ENCODE data around the gene ZHX3.

ZHX3 gene

GRCh38 chr20:41182296-41183212 is 135.0 kb downstream of the ZHX3 start:
- no peak for FAIRE-seq

DNA sequence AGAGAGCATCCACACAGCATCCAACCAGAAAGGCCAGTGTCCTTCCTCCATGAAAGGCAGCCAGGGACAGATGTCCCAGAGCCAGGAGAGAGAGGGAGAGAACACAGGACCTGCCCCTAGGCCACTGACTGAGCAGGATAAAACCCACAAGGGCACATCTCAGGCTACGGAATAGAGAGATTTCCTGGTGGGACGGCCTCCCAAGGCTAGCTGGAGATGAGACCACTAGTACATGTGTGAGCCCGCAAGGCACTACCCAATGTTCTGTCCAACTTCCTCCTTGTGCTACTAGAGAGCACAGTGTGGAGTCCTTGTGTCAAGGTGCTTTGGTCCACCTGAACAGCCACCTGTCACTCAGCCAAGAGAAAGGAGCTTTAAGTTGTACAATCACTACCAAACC is 136.0 kb downstream of the ZHX3 start:
- FAIRE-seq: no peak

GRCh38 chr20:41180599-41181333 is 136.8 kb downstream of the ZHX3 start:
- FAIRE-seq: no peak

- FAIRE-seq: no peak
Observed at GRCh38 chr20:41179961-41180360, 137.6 kb downstream of the ZHX3 start.

- no peak for FAIRE-seq
Observed at GRCh38 chr20:41178904-41179432, 138.6 kb downstream of the ZHX3 start.

GRCh38 chr20:41178495-41178894 is 139.0 kb downstream of the ZHX3 start:
- FAIRE-seq: no peak

DNA sequence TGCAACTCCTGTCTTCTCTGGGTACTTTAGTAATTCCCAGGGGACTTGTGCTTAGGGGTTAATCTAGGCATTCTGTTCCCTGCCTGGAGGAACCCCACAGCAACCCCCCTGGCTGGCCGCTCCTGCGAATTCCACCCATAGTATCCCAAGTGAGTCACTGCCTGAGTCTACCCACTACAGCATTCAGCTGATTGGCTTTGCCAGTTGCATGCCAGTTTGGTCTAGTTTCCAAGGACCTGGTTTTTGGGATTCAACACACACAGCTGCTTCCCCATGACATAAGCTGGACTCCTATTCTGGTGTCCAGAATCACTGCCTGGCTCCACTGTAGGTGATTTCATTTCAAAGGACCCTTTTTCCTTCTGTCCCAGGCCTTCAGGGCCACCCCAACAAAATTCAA is 139.9 kb downstream of the ZHX3 start:
- FAIRE-seq: no peak

DNA sequence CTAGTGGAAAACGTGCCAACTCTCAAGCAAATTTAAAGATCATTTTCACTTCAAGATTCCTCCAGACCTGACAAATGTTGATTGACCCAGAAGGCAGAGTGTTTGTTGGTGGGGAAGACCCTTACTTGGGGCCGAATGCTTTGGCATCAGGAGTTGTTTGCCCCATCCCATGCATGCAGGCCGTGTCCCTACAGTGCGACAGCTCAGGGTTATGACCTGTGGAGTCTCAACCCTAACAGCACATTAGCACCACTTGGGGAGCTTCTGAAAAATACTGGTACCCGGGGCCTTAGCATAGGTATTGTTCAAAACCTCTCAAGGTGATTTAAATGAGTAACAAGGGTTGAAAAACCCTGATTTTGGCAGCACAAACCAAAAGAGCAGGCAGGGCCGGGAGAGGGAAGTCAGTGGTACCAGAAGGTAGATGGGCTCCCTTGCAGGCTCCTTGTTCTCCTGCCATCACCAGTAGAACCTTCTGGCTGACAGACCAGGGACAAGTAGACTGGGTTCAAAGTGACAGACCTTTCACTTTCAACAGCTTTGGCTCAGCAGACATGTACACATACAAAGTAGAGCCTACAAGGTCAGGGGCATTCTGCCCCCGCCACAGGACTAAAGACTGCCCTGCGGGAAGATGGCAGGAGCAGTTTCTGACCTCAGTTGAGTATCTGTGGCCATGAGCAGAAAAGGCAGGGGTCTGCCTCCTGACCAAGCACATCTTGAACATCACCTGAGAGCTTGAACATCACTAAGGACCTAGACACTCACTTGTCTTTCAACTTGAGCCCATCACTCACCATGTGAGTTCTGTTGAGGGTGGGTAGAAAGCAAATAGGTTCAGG is 140.6 kb downstream of the ZHX3 start:
- FAIRE-seq: no peak

DNA sequence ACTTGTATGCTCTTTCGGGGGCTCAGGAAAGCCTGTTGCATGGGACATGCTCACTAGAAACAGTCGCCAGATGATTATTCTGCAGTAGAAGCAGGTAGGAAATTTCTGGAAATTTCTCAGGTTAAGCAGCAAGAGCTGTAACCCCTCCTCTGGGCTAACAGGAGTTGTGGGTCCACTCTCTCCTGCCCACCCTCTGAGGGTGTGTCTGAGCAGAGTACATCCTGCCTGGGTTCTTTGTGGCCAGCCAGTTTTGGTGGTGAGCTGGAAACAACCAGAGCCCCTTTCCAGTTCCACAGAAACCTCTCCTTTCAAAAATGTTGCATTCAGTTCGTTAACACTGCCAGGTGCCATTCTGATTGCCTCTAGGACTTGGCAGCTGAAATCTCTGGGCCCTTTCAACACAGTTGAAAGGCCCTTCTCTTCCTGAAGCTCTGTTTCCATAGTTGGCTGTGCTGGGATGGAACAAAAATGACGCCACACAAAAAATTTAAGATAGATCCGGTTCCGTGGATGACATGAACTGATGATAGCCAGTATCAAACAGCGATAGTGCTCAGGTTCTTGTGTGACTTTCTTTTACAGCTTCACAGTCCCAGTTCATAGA is 141.7 kb downstream of the ZHX3 start:
- no peak for FAIRE-seq

GRCh38 chr20:41175201-41175651 is 142.3 kb downstream of the ZHX3 start:
- no peak for FAIRE-seq

DNA sequence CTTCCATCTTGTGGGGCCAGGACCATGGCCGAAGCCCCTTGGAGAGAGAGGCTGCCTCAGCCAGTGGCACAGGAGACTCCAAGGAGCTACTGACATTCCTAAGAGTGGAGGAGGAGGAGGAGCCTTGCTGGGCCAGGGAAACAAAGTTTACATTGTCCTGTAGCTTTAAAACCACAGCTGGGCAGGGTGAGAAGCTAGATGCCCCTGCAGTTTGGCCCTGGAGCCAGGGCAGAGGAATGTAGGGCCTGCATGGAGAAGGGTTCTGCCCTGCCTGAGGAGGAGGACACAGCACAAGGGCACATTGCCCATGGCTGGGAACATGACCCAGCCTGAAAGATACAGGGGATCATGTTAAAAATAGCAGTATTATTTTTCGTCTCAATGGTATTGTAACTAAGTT is 142.7 kb downstream of the ZHX3 start:
- FAIRE-seq: no peak

- FAIRE-seq: no peak
Observed at GRCh38 chr20:41174373-41174772, 143.2 kb downstream of the ZHX3 start.

DNA sequence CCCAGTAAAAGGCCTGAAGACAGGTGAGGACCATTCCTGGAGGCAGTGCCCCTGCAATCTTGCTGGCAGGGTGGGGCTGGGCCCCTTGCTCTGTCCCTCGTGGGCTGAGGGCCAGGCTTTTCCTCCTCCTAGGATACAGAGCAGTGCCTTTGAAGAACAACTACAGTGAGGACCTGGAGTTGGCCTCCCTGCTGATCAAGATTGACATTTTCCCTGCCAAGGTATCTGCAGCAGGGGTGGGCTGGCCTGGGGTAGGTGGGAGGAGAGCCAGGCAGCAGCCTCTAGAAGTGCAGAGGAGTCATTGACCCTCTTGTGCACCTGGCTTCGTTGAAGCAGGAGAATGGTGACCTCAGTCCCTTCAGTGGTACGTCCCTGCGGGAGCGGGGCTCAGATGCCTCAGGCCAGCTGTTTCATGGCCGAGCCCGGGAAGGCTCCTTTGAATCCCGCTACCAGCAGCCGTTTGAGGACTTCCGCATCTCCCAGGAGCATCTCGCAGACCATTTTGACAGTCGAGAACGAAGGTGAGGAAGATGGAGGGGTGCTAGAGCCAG is 143.7 kb downstream of the ZHX3 start:
- FAIRE-seq: no peak

GRCh38 chr20:41173161-41173721 is 144.3 kb downstream of the ZHX3 start:
- FAIRE-seq: no peak

- no peak for FAIRE-seq
Observed at GRCh38 chr20:41172296-41173140, 145.0 kb downstream of the ZHX3 start.

- FAIRE-seq: no peak
Observed at GRCh38 chr20:41171736-41172295, 145.7 kb downstream of the ZHX3 start.

DNA sequence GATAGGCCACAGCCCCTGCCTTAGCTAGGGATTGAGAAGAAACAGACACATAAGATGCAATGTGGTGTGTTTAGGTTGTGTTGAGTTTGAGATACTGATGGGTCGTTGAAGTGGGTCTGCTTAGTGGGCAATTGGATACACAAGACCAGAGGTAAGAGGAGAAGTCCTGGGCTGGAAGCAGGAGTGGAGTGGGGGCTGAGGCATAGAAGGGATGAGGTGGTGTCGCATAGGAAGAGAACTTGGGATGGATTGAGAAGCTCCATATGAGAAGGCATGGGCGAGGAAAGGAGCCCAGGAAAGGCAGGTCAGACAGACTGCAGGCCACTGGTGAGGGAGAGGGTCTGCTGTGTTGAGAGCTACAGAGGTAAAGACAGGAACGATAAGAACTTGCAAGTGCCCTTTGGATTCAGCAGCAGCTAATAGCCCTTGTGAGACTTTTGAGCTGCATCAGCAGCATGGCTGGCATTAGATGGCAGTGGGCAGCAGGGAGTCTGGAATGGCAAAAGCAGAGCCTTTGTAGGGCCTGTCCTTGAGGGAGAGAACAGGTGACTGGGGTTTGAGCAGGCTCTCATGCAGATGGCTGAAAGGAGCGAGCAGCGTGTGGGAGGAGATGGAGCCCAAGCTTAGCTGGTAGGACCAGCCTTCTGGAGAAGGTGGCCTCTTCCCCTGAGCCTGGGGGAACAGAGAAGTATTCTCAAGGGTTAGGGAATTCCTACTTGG is 147.0 kb downstream of the ZHX3 start:
- FAIRE-seq: no peak

DNA sequence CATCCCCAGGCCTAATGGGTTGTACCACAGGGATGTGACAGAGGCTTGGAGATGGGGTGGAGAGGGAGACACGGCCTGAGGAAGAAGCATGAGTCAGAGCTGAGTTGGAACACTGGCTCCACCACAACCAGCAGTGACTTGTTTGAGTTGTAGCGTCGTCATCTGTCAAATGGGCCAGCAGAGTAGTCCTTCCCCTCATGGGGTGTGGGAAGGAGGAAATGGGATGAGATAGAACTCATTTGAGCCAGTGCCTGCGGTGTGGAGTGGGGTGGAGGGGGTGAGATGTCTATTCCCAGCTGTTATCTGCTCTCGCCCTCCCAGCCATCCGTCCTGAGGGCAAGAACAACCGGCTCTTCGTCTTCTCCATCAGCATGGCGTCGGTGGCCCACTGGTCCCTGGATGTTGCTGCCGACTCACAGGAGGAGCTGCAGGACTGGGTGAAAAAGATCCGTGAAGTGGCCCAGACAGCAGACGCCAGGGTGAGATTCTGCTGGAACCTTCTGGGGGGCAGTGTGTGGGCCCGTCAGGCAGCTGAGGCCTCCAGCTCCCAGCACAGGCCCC is 147.7 kb downstream of the ZHX3 start:
- FAIRE-seq: no peak

GRCh38 chr20:41169162-41169690 is 148.3 kb downstream of the ZHX3 start:
- FAIRE-seq: no peak

Measured in TTC549 (cell line).